Measurements from ENCODE around the gene GABRB3. TPM values are rescaled to one million over a fixed set of nuclear protein-coding genes. Genes with fewer than 3 reads are reported as not detected.

GABRB3 gene
- total RNA-seq = 1.1 and 1.8 TPM in 2 replicates

DNA sequence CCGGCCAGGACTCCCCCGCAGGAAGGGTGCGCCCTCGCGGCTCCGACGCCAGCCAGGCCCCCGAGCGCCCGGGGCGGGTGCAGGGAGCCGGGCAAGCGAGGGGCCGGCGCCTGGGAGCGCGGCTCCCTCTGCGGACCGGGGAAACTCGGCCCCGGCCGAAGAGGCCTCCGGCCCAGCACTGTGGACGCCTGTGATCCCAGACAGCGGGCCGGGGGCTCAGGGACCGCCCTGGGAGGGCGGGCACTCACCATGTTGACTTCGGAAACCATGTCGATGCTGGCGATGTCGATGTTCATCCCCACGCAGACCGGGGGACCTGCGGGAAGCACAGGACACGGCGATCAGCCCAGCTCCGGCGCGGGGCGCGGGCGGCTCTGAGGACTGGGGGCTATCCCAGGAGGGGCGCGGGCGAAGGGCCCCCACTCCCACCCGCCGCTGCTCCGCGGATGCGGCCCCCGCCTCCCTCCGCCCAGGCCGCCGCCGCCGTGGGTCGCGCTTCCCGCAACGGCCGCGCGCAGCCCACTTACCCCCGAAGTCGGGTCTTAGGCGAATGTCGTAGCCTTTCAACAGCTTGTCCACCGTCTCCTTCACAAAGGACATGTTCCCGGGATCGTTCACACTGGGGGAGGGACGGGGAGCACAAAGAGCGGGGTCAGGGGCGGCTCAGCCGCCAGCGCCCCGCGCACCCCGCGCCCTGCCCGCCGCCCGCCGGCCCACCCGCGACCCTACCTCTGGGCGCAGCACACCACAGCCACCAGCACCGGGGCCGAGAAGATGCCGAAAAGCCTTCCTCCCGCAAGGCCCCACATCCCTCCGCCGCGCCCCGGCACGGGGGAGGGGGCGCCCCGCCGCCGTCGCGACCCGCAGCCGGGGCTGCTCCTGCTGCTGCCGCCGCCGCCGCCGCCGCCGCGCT lies at the start of gene GABRB3:
Gene GABRB3, minus strand, starts transcription at position 913 of the 913 bp plus-strand sequence.

Other genes starting within 250 kb of the GABRB3 start
- not detected in 2 replicates for gene GABRA5, start 94.0 kb upstream of the GABRB3 start, total RNA-seq
- gene GABRG3, start 198.1 kb upstream of the GABRB3 start, total RNA-seq = not detected in 2 replicates